Activated T-helper 1 cell treated with anti-CD3 and anti-CD28 coated beads, Interleukin-2, amount 50 U/mL, for 16 hours (primary cell): ENCODE results near the gene ZNF483.
"Not testable (repeated sequence)": the region's sequence is repeated elsewhere in the genome, so short reads cannot be mapped to it uniquely, and the experiment has no call there.

Experiments used
- DNase-seq, 2 donors: peaks; one replicate each; pipeline ENCODE4 v3.0.0-alpha.2; 2020; ENCODE audit warnings: low read depth in 1 of 2, low spot score in 1 of 2

The ZNF483 gene

DNA sequence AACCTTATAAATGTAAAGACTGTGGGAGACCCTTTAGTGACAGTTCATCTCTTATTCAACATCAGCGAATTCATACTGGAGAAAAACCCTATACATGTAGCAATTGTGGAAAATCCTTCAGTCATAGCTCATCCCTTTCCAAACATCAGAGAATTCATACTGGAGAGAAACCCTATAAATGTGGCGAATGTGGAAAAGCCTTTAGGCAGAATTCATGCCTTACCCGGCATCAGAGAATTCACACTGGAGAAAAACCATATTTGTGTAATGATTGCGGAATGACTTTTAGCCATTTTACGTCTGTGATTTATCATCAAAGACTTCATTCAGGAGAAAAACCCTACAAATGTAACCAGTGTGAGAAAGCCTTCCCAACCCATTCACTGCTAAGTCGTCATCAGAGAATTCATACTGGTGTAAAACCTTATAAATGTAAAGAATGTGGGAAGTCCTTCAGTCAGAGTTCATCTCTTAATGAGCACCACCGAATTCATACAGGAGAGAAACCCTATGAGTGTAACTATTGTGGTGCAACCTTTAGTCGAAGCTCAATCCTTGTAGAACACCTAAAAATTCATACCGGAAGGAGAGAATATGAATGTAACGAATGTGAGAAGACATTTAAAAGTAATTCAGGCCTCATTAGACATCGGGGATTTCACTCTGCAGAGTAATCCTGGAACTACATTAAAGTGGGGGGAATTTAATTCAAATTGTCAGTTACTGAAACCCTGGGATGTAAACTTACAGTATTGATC is 17.7 kb downstream of the ZNF483 start:
- no peak for DNase-seq

DNA sequence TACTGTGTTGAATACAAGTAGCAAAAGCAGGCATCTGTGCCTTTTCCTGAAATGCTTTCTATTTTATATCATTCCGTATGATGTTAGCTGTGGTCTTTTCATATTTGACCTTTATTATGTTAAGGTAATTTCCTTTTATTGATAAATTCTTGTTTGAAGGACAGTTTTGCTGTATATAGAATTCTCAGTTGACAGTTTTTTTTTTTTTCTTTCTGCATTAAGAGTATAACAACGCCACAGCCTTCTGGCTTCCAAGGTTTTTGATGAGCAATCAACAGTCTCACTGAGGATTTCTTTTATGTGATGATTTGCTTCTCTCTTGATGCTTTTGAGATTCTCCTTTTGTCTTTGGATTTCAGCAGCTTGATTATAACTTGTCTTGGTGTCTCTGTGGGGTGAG is 23.6 kb downstream of the ZNF483 start:
- DNase-seq = no peak

DNA sequence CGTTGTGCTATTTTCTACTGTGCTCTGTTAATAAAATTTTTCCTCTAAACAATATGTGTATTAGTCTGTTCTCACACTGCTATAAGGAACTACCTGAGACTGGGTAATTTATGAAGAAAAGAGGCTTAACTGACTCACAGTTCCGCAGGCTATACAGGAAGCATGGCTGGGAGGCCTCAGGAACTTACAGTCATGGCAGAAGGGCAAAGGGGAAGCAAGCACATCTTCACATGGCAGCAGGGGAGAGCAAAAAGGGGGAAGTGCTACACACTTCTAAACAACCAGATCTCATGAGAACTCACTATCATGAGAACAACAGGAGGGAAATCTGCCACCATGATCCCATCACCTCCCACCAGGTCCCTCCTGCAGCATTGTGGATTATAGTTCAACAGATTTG is 30.4 kb downstream of the ZNF483 start:
- DNase-seq = not testable (repeated sequence)

DNA sequence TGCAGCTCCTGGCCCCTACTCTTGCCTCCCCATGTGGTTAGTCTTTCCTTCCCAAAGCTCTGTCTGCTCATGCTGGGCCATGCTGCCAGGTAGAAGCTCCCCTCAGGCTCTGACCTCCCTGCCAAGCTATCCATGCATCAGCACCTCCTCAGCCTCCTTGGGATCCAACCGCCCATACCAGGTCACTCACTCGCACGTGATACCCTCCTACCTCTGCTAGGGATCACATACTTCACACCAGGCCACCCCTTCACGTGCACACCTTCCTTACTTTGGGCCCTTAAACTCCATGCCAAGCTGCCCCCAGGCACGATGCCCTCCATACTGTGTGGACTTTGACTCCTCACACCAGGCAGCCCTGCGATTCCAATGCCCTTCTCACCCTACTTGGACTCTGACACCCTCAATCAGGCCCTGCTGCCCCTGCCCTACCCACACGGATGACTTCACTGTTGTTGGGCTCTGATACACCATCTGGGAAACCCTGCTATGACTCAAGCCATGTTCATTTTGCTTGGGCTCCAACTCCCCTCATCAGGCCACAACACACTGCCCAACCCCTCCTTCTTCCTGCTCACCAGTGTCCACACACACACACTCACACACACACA is 34.1 kb downstream of the ZNF483 start:
- DNase-seq = no peak

DNA sequence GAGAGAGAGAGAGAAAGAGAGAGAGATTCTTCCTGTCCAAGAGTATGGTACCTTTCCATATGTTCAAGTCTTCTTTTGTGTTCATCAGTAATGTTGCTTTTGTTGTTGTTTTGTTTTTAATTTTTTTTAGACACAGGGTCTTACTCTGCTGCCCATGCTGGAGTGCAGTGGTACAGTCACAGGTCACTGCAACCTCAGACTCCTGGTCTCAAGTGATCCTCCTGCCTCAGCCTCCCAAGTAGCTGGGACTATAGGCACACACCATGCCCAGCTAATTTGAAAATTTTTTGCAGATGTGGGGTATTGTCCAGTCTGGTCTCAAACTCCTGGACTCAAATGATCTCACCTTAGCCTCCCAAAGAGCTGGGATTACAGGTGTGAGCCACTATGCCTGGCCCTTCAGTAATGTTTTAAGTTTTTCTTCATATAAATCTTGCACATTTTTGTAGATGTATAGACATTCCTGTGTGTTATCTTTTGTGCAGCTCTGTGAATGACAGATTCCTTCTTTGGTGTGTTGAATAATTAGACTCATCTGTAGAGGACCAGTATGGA is 36.3 kb downstream of the ZNF483 start:
- no peak for DNase-seq

DNA sequence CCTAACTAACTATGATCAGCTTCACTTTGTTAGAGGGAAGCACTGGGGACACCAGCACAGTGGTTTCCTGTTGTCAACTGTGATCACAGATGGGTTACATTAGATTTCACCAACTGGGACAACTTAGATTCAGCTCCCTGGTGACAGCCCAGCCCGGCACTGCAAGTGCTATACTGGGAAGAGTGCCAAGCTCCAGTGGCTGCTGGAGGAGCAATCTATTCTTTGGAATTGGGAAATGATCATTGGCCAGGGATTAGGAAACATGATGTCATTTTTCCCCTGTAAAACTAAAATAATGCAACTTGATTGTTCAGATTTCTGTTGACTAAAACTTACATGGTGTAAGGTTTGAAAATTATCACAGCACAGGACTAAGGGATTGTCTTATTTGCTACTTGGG is 41.3 kb downstream of the ZNF483 start:
- DNase-seq = no peak

DNA sequence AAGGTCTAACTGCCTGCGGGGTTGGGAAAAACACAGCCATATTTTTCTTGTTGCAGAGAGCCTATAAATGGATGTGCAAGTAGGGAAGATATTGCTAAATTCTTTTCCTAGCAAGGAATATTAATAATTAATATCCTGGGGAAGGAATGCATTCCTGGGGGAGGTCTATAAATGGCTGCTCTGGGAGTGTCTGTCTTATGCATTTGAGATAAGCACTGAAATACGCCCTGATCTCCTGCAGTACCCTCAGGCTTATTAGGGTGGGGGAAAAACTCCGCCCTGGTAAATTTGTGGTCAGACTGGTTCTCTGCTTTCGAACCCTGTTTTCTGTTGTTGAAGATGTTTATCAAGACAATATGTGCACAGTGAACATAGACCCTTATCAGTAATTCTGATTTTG is 43.1 kb downstream of the ZNF483 start:
- not testable (repeated sequence) for DNase-seq

DNA sequence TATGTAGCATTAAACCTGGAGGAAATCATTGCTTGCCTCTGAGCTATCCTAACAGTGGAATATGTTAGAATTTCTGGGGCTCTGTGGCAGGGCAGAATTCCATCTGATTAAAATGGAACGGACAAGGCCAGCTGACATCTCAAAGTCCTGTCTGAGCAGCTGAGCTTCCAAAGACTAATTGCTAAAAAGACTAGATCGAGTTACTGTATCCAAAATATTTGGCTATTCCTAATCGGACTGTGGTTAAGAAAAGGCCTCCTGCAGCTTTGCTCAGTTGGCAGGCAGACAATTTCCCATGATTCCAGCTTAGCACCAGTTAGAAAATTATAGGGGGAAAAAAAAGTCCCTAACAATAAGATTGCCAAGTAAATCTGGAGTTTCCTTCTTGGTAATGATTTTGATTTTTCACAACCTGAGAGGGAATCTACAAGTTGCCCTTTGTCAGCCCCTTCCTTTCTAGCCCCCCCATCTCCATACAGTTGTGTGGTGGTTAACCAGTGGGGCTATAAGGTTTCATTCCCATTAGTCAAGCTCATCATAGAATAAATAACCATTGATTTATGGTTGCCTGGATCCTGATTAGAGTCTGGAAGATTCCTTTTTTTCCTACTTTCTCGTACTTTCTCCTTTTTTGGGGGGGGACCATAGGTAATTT is 48.1 kb downstream of the ZNF483 start:
- no peak for DNase-seq

DNA sequence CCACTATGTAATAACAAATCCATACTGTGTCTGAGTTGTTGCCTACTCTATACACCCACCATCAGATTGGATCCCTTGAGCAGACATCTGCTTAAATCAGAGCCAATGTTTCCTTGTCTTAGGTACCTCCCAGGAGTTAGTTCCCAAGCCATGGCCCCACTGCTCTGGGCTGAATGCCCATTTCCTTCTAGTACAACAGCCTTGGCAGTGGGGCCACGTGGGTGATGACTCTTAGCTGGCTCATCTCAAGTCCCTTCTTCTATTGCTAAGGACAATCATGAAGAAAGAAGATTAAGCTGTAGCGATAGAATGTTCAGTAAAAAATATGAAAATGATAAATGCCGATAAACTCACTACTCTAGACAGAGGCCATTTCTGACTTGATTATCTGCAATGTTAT is 57.9 kb downstream of the ZNF483 start:
- no peak for DNase-seq

DNA sequence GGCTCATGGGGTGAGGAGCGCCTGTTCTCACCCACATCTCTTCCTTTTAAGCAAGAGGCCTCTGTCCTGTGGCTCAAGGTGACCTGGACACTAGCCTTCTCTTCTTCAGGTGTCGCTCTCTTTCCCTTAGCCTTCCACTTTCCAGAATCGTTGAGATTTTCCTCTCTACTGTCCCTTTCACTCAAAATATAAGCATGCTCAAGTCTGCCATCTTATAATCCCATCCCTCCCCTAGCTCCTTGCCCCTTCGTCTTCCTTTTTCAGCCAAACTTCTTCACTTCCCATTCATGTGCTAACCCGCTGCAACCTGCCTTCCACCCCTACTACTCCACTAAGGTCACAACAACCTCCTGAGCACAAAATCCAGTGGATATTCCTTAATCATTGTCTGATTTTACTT is 61.4 kb downstream of the ZNF483 start:
- DNase-seq = no peak

DNA sequence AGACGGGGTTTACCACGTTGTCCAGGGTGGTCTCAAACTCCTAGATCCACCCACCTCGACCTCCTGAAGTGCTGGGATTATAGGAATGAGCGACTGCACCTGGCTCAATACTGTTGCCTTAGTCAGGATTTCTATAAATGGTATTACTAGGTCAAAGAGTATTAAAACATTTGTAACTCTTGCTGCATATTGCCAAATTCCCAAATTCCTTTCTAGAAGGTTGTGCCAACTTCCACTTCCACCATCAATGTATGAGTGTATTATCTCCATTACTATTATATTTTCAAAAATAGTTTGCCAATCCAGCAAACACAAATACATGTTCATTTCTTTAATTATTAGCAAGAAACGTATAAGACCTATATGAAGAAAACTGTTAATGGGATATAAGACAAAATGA is 63.9 kb downstream of the ZNF483 start:
- DNase-seq = no peak

DNA sequence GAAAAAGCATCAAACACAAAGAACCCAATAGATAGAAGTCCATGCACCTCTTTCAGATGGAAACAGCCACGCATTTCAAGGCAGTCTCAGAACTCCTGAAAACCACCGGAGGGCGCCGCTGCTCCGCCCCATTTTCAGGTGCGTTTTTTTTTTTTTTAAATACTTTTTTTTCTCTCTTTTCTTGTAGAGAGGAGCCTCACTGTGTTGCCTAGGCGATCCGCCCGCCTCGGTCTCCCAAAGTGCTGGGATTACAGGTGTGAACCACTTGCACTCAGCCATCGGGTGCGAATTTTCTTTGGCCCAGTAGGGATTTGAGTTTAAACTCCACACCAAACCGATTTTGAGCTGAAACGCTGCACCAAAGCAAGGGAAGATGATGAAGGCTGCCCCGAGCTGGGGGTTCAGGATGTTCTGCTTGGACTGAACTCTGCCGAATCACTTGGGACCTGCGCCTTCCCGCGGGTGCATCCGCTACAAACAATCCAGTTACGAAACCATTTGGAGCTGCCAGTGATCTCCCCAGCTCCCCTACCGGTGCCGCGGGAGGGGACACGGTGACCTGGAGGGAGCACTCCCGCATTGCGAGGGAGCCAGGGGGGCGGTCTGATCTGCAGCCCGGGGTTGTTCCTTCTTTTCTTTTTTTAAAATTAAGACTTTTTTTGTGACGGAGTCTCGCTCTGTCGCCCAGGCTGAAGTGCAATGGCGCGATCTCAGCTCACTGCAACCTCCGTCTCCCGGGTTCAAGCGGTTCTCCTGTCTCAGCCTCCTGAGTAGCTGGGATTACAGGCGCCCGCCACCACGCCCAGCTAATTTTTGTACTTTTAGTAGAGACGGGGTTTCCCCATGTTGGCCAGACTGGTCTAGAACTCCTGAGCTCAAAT is 73.1 kb downstream of the ZNF483 start:
- DNase-seq = peak; percentile 7 to 26

DNA sequence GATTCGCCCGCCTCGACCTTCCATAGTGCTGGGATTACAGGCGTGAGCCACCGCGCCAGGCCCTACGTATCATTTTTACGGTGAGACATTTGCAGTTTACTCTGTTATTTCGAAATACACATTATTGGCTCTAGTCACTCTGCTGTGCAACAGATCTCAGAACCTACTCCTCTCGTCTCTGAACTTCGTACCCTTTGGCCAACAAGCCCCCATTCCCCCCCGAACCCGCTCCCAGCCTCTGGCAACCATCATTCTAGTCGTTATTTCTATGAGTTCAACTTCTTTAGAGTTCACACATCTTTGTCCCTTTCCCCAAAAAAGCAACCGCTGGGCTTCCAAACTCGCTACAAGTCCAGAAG is 73.7 kb downstream of the ZNF483 start:
- DNase-seq = no peak

DNA sequence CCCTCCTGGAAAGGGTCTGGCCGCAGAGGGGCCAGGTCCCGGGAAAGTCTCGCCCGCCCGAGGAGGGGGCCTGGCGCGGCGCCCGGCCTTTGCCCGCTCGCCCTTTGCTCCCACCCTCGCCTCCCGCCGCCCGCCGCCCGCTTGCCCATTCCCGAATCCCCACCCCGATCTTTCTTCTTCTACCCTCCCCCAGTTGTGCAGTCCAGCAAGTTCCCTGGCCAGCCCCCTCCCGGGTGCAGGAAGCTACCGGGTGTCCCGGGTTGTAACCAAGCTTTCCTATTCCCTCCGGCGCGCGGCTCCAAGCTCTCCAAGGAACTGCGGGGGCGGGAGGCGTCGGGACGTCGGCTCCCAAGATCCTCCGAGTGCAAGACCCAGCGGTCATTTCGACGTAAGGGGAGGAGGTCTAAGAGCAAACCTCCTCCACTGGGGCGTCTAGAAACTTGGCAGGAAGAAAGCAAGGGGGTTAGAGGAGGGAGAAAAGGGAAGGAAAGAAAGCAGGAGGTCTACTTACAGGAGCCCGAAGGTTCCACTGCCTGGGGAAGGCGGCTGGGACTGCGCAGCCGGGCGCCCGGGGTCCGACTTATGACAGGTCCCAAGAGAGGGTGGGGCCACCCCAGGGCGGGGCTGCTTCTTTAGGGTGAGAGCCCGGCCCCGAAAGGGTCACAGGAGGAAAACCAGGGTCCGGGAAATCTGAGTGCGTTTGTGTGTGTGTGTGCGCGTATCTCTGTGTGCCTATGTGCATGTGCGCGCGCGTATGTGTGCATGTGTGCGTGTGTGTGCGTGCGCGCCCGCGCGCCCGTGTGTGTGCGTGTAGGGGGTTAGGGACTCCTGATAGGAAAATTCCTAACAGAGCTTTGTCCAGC is 74.3 kb downstream of the ZNF483 start, which contains the start of gene PTGR1:
TSS of gene PTGR1 (minus strand) at position 556 of the 863 bp plus-strand sequence. CDS start 2,225 bp downstream, outside the sequence.
- no peak for DNase-seq

DNA sequence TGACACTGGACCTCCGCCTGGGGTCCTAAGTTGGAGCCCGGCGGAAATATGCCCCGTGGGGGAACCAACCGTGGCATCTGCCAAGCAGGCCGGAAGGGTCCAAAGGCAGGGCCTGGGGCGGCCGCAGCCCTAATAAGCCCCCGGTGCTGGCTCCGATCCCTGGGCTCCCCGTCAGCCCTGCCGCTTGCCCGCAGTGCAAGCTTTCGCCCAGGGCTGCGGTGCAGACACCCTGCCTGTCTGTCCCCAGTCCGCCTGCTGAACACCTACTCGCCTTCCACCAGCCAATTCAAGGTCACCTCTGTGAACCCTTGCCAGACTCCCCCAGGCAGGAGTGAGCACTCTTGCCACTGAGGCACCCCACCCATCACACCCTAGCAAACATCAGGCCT is 75.0 kb downstream of the ZNF483 start:
- no peak for DNase-seq

DNA sequence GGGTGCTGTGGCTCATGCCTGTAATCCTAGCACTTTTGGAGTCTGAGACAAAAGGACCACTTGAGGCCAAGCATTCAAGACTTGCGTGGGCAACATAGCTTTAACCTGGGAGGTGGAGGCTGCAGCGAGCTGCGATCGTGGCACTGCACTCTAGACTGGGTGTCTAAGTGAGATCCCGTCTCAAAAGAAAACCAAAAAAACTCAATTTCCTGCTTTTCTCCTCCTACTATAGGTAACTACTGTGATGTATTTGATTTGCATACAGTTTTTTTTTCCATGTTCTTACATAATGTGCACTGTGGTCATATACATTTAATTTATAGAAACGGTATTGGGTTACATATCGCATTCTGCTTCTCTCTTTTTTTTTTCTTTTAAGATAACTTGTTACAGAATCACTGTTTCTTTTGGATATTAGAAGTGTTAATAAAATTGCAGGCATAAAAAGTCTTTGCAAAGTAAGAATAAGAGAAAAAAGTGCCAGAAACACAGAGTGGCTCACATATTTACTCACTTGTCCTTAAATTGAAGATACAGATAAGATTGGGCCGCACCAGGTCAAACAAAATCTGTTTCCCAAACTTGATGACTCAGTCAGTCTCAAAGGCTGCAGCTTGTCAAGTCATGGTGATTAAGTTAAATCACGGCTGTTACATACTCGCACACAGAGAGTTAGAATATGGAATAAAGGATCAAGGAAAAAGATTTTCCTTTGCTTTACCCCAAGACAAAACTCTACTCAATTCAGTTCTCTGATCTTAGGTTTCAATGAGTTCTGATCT is 76.4 kb downstream of the ZNF483 start:
- no peak for DNase-seq

DNA sequence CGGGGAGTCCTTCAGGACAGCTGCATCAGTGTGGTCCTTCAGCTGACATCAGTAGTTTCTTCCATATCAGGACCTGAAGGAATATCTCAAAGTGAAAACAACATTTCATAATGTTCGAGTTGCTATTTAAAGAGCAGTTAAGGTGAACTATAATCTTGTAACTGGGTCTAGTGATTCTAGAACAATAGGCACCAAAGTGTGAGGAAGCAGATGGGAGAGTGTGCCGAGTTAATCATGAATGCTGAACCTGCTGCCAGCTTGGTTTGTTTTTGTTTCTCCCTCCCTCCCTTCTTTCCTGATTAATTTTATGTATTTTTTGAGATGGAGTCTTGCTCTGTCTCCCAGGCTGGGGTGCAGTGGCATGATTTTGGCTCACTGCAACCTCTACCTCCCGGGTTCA is 78.1 kb downstream of the ZNF483 start:
- no peak for DNase-seq

DNA sequence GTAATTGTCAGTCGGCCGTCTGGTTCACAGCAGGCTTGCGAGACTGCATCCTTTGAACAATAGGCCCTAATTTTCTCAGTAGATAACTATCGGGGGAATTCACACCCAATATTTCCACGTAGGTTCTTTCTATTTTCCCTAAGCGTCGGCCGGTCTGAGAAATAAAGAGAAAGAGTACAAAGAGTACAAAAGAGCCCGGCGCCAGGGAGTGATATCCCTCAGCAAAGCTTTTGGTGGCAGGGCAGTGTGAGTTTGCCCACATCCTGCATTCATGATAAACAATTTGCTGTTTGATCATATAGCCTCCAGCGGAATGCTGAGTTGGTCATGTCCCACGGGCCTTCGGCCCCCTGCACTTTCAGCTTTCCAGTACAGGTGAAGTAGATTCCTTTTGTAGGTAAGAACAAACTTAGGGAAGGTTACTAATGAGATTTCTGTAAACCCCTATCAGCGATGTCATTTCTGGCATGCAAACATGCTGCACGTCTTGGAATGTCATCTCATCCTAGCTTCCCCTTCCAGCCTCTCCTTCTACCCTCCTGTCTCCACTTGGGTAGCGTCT is 79.2 kb downstream of the ZNF483 start:
- DNase-seq = no peak

DNA sequence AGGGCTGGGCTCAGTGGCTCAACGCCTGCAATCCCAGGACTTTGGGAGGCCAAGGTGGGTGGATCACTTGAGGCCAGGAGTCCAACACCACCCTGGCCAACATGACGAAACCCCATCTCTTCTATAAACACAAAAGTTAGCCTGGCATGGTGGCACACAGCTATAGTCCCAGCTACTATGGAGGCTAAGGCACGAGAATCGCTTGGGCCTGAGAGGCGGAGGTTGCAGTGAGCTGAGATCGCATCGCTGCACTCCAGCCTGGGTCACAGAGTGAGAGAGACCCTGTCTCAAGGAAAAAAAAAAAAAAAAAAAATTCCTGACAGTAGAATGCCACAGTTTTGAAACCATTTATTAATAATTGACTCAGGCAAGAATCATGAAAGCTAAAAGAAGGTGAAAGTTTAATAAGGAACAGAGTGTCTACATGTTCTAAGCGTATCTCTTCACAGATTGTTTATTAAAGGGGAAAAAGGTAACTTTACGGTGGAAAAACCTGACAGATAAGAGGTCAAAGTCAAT is 80.1 kb downstream of the ZNF483 start:
- DNase-seq = no peak
